ENCODE results near the gene IGF2BP3. TPM values are rescaled to one million over a fixed set of nuclear protein-coding genes. Genes with fewer than 3 reads are reported as not detected.
A peak's percentile ranks its signal among the peaks of the same experiment; 100 is the strongest.
"Not testable (repeated sequence)": the region's sequence is repeated elsewhere in the genome, so short reads cannot be mapped to it uniquely, and the experiment has no call there.

The IGF2BP3 gene
- total RNA-seq, 2 donors from 2014 or later, result 0.39 to 0.56 TPM

DNA sequence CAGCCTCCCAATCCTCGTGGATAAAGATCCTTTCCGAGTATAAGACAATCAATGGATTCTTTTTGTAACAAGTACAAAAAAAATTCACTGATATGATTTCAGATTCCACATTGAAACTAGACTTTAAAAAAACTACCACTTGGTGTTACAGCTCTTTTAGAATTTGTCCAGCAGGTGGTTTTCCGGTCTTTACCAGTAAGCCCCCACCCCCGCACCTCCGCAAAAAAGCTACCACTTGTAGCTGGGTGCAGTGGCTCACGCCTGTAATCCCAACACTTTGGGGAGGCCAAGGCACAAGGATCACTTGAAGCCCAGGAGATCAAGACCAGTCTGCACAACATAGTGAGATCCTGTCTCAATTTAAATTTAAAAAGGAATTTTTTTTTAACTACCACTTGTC is 19.8 kb downstream of the IGF2BP3 start:
- no peak for DNase-seq (ENCODE audit: low spot score in 2 of 2)
- no peak for ATAC-seq
- H3K27ac Mint-ChIP-seq, result no peak overlapping the region
- no peaks in the 10 kb centered on the region for H3K36me3 Mint-ChIP-seq
- H3K9me3 Mint-ChIP-seq, result no peaks in the 10 kb centered on the region

DNA sequence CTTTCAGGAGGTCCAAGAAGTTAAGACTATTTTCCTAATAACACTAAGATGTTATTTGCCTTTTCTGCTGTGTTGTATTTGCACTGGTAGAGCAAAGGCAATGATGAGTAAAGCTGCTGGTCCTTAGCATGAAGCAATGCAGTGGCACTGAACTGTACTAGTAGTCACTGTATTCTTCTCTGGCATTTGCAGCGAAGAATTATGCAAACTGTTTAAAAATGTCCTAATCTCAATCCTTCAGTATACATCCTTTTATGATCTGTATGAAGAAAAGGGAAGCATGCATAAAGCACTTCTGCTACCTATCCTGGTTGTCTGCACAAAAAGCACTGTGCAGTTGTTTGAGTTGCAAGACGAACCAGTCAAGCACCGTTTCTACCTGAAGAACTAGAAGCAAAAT is 20.4 kb downstream of the IGF2BP3 start:
- no peak for DNase-seq (ENCODE audit: low spot score in 2 of 2)
- Mint-ChIP-seq H3K9me3 (no peaks in the 10 kb centered on the region), H3K36me3 (no peaks in the 10 kb centered on the region), H3K27ac (no peak overlapping the region)
- no peak for ATAC-seq

DNA sequence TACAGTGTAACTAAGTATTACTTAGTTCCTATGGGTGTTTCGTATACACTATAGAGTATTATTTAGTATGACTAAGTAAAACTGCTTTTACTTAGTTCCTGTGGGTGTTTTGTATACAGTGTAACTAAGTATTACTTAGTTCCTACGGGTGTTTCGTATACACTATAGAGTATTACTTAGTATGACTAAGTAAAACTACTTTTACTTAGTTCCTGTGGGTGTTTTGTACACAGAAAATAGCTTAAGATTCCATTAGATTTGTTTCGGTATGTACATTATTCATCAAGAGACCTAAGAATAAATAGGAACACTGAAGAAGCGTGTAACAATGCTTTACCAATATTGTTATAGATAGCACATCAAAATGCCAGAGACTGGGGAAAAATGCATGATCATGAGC is 25.0 kb downstream of the IGF2BP3 start:
- Mint-ChIP-seq H3K36me3 (no peaks in the 10 kb centered on the region), H3K27ac (no peak overlapping the region), H3K9me3 (no peaks in the 10 kb centered on the region)
- ATAC-seq (peak in 1 of 2 donors; percentile 84), DNase-seq (ENCODE audit: low spot score in 2 of 2) (no peak)

DNA sequence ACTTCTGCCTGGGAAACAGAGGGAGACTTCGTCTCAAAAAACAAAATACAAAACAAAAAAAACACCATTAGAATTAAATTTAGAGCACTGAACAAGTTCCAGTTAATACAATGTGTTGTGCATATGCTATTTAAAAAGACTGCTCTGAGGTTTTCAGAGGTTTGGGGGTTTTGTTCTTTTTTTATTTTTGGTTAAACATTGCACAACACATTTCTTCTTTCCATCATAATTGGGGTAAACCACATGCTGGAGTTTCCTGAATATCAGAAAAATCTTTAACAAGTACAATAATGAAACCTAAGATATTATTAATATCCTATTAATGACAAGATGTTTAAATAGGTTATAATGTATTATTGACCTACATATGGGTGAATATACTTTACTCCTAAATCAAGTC is 26.3 kb downstream of the IGF2BP3 start:
- Mint-ChIP-seq H3K27ac (no peak overlapping the region), H3K9me3 (no peaks in the 10 kb centered on the region), H3K36me3 (no peaks in the 10 kb centered on the region)
- ATAC-seq (no peak), DNase-seq (ENCODE audit: low spot score in 2 of 2) (no peak)

DNA sequence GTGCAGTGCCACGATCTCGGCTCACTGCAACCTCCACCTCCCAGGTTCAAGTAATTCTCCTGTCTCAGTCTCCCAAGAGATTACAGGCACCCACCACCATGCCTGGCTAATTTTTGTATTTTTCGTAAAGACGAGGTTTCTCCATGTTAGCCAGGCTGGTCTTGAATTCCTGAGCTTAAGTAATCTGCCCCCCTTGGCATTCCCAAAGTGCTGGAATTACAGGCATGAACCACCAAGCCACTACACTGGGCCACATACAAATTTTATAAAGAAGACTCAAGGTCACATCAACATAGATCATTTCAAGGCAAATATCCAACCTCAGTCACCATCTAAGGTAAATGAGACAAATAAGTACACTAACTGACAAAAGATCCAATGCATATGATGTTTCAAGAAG is 32.1 kb downstream of the IGF2BP3 start:
- Mint-ChIP-seq H3K9me3 (no peaks in the 10 kb centered on the region), H3K27ac (no peak overlapping the region), H3K36me3 (no peaks in the 10 kb centered on the region)
- ATAC-seq (no peak), DNase-seq (ENCODE audit: low spot score in 2 of 2) (no peak)

DNA sequence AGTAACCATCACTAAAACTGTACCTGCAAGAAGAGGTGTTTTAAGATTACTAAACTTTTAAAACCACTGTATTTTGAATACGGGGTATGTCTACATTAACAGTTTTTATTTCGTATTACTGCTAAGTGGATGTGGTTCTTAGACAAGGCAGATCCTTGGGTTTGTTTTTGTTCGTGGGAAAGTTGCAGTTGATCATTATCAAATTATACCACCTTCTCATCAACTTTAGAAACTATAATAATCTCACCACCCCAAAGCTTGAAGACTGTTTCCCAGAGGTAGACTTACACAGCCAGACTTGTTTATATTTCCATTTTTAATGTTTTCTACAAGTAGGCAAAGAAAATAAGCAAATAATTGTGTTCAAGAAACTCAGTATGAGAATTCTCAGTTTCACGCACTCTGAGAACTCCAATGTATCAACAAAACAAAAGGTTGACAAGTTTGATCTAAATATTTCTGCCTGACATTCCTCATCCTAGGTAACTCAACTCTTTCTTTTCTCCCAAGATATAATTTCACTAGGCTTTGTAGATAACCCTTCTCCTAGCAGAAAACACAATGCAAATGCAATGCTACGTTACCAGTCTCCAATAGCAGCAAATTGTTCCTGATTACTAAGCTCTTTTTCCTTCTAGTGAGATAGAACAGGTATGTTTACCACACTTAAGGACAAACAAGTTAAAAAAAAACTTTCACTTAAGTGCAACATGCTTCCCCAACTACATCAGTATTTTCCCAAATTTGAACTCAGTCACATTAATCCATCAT is 36.0 kb downstream of the IGF2BP3 start:
- Mint-ChIP-seq H3K9me3 (no peaks in the 10 kb centered on the region), H3K36me3 (no peaks in the 10 kb centered on the region), H3K27ac (no peak overlapping the region)
- DNase-seq (ENCODE audit: low spot score in 2 of 2) (no peak), ATAC-seq (no peak)

DNA sequence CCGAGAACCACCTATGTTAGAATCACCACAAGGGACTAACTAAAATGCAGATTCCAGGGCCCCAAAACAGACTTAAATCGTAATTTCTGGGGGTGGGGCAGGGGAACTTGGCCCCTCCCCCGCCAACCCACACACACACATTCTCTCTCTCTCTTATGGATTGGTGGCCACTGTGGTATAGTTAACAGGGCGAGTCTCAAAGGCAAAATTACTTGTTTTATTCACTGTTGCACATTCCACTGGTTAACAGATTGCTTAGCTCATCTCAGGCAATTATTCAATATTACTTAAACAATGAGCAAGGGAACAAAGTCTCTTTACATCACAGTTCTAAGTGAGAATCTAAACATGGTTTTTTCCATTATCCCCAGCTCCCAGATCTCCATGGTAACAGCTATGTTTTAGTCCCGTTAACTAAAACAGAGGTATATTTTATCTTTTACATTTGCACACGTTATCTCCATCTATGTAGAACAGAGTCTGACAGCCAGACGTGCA is 38.5 kb downstream of the IGF2BP3 start:
- ATAC-seq (no peak), DNase-seq (ENCODE audit: low spot score in 2 of 2) (no peak)
- Mint-ChIP-seq H3K9me3 (no peaks in the 10 kb centered on the region), H3K27ac (no peak overlapping the region), H3K36me3 (no peaks in the 10 kb centered on the region)

DNA sequence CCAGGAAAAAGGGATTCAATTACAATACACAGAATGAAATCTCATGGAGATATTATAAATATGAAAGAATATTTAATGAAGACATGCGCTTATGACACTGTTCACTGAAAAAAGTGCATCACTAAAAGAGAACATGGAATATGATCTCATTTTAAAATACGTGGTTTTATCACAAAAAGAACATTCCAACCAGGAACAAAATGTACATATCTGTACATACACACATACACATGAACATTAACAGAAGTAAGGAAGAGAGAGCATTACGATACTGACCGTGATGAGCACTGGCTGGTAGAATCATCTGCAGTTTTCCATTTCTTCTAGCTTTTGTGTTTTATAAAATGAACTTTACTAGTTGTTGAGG is 39.4 kb downstream of the IGF2BP3 start:
- ATAC-seq (no peak), DNase-seq (ENCODE audit: low spot score in 2 of 2) (no peak)
- Mint-ChIP-seq H3K9me3 (no peaks in the 10 kb centered on the region), H3K36me3 (no peaks in the 10 kb centered on the region), H3K27ac (no peak overlapping the region)

DNA sequence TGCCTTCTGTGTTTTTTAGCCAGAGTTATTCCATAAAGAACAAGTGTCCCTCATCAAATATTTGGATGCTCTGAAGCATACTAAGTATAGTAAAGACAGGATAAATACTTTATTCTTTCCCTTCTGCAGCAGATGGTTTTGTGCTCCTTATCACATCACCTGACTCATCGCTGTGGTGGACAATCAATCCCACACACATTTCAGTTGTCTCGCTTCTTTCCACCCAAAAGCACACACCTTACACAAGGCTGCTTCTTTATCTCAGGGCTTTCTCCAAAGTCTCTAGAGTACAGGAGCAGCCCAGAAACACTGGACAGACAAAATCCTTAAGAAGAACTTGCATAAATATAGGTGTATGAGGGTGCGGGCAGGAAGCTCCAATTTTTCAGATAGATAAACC is 43.4 kb downstream of the IGF2BP3 start:
- H3K9me3 Mint-ChIP-seq, result no peaks in the 10 kb centered on the region
- ATAC-seq, result no peak

DNA sequence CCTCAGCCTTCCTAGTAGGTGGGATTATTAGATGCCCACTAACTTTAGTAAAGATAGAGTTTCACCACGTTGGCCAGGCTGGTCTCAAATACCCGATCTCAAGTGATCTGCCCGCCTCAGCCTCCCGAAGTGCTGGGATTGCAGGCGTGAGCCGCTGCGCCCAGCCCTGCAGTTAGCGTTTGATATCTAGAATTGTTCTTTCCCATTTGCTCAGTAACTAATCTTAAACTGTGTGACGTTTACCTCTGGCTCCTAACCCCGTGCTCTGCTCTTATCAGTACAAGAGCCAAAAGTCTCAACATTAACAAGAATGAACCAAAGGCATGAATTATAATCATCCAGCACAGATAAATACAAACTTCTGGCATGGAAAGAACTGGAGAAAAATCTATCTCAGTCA is 47.4 kb downstream of the IGF2BP3 start:
- H3K27ac Mint-ChIP-seq, result no peak overlapping the region
- no peaks in the 10 kb centered on the region for H3K9me3 Mint-ChIP-seq
- DNase-seq (ENCODE audit: low spot score in 2 of 2), result no peak
- no peak for ATAC-seq
- H3K36me3 Mint-ChIP-seq, result no peaks in the 10 kb centered on the region

More for the DNA sequence above, 43.4 kb downstream of the IGF2BP3 start:
- DNase-seq (ENCODE audit: low spot score in 2 of 2), result no peak
- no peaks in the 10 kb centered on the region for H3K36me3 Mint-ChIP-seq
- H3K27ac Mint-ChIP-seq, result no peak overlapping the region

DNA sequence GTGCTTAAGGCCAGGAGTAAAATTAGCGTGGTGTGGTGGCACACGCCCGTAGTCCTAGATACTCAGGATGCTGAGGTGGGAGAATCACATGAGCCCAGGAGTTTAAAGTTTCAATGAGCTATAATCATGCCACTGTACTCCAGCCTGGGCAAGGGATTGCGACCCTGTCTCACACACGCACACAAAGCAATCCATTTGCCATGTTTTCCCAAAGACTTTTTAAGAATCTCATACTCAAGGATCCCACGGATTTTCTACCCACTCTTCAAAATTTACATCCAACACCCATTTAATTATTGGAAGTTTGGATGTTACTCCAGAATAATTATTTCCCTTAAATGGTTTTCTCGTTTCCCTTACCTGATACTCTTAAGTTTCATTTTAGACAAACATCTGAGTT is 47.9 kb downstream of the IGF2BP3 start:
- Mint-ChIP-seq H3K9me3 (no peaks in the 10 kb centered on the region), H3K27ac (no peak overlapping the region), H3K36me3 (no peaks in the 10 kb centered on the region)
- no peak for DNase-seq (ENCODE audit: low spot score in 2 of 2)
- ATAC-seq, result no peak

DNA sequence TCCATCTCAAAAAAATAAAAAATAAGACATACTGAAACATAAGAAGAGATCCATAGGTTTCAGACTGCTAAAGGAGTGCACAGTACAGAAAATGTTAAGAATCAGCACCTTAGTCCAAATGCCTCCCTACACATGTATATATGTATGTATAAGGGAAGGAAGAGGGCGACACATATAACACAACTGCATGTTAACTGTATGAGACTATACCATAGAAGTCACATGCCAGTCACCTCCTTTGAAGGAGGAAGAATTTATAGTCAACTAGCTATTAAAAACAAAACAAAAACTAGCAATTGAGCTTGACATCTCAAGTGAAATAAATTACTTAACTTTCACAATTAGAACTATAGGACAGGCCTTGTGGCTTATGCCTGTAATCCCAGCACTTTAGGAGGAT is 50.4 kb downstream of the IGF2BP3 start:
- no peak for DNase-seq (ENCODE audit: low spot score in 2 of 2)
- Mint-ChIP-seq H3K9me3 (no peaks in the 10 kb centered on the region), H3K27ac (no peak overlapping the region), H3K36me3 (no peaks in the 10 kb centered on the region)
- ATAC-seq, result peak in 1 of 2 donors; percentile 68

DNA sequence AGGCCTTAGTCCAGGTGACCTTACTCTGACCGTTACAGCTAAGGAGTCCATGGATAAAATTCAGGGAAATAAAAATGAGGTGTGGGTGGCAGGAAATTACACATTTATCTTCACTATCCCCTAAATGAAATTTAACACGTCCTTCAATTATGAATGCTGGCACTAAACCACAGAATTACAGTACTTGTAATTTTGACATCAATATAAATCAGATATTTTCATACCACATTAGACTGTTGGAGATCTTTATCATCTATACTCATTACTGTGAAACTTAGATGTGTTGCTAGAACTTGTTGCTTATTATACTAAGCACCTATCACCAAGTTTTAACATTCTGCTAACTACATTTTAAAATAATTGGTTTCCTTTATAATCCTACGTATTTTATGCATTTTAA is 51.1 kb downstream of the IGF2BP3 start:
- Mint-ChIP-seq H3K27ac (no peak overlapping the region), H3K36me3 (no peaks in the 10 kb centered on the region), H3K9me3 (no peaks in the 10 kb centered on the region)
- ATAC-seq, result no peak
- DNase-seq (ENCODE audit: low spot score in 2 of 2), result no peak

DNA sequence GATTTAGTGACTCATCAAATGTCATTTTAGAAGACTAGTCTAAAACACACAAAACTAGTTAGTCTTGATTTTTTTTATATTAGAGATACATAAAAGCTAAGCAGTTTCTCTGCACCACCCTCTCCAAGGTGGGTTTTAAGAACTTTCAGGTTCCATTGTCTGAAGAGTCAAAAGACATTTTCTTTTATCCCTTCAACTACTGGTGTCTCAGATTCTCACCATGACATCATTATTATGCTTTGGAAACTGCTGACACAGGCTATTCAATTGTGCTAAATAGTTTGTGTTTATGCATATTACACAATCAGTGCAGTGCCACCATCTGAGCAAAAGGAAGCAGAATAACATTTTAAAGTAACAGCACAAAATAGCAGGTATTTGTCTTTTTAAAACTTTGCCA is 52.2 kb downstream of the IGF2BP3 start:
- Mint-ChIP-seq H3K36me3 (no peaks in the 10 kb centered on the region), H3K27ac (no peak overlapping the region), H3K9me3 (no peaks in the 10 kb centered on the region)
- DNase-seq (ENCODE audit: low spot score in 2 of 2) (no peak), ATAC-seq (no peak)

DNA sequence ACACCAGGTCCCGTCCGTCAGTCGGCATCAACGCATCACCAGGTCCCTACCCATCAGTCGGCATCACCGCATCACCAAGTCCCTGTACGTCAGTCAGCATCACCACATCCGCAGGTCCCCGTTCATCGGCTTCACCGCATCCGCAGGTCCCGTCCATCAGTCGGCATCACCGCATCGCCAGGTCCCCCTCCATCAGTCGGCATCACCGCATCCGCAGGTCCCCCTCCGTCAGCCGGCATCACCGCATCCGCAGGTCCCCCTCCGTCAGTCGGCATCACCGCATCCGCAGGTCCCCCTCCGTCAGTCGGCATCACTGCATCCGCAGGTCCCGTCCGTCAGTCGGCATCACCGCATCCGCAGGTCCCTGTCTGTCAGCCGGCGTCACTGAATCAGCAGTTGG is 55.1 kb downstream of the IGF2BP3 start:
- DNase-seq (ENCODE audit: low spot score in 2 of 2) (no peak), ATAC-seq (no peak)
- Mint-ChIP-seq H3K36me3 (no peaks in the 10 kb centered on the region), H3K27ac (no peak overlapping the region), H3K9me3 (no peaks in the 10 kb centered on the region)

DNA sequence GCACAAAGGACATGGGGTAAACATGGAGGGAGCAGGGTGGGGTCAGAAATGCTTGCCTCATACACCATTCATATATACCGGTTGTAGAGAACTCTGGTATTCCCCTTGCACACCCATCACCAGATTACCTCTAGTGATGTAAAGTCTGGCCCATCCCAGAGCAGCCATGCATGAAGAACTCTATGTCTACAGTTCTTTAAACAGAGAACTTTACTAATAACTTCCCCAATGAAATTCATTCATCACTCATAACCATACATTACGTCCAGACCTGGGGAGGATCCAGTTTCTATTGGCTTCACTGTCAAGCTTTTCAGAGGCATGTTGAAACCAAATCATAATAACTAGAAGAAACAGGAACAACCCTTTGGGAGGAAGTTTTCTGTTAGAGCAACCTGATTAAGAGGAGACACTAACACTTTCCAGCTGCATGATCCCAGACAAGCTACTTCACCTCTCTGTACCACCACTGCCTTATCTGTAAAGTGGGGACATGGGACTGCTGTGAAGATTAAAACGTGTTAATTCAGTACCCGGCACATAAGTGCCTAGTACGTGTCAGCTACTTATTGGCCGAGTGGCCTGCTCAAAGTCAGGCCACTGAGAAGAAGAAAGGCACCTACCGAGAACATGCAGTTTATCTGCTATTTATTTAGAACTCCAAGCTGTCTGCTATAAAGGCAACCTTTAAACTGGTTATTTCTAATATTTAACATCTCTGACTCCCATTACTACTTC is 59.7 kb downstream of the IGF2BP3 start:
- DNase-seq (ENCODE audit: low spot score in 2 of 2), result no peak
- no peak for ATAC-seq
- Mint-ChIP-seq H3K36me3 (peaks cover 0 to 7% of the 10 kb centered on the region in 2 donors), H3K9me3 (peaks cover 3 to 7% of the 10 kb centered on the region in 2 donors), H3K27ac (no peak overlapping the region)

DNA sequence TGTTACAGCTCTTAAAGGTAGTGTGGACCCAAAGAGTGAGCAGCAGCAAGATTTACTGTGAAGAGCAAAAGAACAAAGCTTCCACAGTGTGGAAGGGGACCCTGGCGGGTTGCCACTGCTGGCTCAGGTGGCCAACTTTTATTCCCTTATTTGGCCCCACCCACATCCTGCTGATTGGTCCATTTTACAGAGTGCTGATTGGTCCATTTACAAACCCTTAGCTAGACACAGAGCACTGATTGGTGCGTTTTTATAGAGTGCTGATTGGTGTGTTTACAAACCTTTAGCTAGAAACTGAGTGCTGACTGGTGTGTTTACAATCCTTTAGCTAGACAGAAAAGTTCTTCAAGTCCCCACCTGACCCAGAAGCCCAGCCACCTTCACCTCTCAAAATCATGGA is 63.7 kb downstream of the IGF2BP3 start:
- DNase-seq (ENCODE audit: low spot score in 2 of 2); ATAC-seq; H3K36me3 Mint-ChIP-seq; H3K27ac Mint-ChIP-seq; H3K9me3 Mint-ChIP-seq: not testable (repeated sequence)

DNA sequence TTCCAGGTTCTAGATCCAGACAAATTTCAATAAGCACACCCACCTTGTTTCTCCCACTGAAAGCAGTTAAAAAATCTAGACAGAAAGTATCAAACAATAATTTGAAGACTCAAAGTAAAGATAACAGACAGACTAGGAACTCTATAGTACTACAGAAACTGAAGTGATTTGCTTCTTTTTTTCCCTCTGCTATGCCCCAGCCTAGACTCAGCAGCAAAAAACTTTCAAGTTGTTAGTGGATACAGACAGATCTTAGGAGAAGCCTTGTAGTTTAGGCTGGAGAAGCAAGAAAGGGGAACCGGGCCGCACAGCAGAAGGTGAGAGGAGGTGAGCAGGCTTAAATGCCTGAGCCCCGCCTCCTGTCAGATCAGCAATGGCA is 65.1 kb downstream of the IGF2BP3 start:
- H3K27ac Mint-ChIP-seq, result peak overlapping the region; percentile 17 to 73
- DNase-seq (ENCODE audit: low spot score in 2 of 2), result no peak
- peak; percentile 44 to 63 for ATAC-seq
- H3K36me3 Mint-ChIP-seq, result peaks cover 0 to 7% of the 10 kb centered on the region in 2 donors
- H3K9me3 Mint-ChIP-seq, result peaks cover 3 to 7% of the 10 kb centered on the region in 2 donors
